IPS-20b (cell line): Measurements from ENCODE around the gene SLC9B1.
"Not testable (repeated sequence)": the region's sequence is repeated elsewhere in the genome, so short reads cannot be mapped to it uniquely, and the experiment has no call there.

Experiments used
- H3K27ac ChIP-seq: one replicate; pipeline ENCODE4 v1.5.1; 2013; ENCODE audit warnings: low read length
- H3K27me3 ChIP-seq: 2 replicates; pipeline ENCODE4 v1.6.1; 2013; ENCODE audit warnings: mild to moderate bottlenecking, low read length, inconsistent platforms; ENCODE audit not compliant: insufficient read depth
- H3K36me3 ChIP-seq: 2 replicates; pipeline ENCODE4 v1.6.1; 2013; ENCODE audit warnings: low read depth, mild to moderate bottlenecking, inconsistent platforms, low read length, moderate library complexity; ENCODE audit not compliant: insufficient read depth
- H3K4me1 ChIP-seq: 2 replicates; pipeline ENCODE4 v1.6.1; 2013; ENCODE audit warnings: mild to moderate bottlenecking, control low read depth, inconsistent platforms, low read length, moderate library complexity; ENCODE audit not compliant: insufficient read depth
- H3K4me3 ChIP-seq: 2 replicates; pipeline ENCODE4 v1.5.1; 2013; ENCODE audit warnings: mild to moderate bottlenecking, low read length, inconsistent platforms
- H3K9ac ChIP-seq: 2 replicates; pipeline ENCODE4 v1.6.1; 2013; ENCODE audit warnings: low read depth, mild to moderate bottlenecking, inconsistent platforms, low read length, moderate library complexity
- H3K9me3 ChIP-seq: 2 replicates; pipeline ENCODE4 v1.6.1; 2013; ENCODE audit warnings: mild to moderate bottlenecking, low read depth, low read length, inconsistent platforms; ENCODE audit not compliant: insufficient read depth

Gene SLC9B1

DNA sequence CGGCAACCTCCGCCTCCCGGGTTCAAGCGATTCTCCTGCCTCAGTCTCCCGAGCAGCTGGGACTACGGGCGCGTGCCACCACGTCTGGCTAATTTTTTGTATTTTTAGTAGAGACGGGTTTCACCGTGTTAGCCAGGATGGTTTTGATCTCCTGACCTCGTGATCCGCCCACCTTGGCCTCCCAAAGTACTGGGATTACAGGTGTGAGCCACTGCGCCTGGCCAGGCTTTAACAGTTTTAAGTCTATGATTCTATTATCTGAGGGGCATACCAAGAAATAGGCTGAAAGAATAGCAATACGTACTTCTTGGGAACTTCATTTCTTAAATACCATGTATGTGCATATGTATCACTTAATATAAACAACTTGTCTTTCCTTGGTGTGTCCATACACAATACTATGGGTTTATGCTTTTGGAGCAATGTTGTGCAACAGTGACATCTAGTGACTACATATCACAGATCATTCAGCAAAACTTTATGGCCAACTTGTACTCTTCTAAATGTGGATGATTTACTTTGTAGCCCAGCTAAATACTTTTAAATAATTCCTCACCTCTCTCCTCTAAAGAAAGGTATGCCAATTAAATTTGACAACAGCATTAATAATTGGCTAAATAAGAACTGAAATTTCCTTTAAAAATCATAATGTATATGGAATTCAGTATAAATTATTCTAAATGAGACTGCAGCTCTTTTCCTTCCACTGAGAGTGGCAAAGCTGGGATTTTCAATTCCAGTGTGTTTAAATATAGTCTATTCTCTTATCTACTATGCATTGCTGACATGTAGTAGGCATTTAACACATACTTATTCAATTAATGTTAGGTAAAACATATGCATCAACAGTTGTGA, 10.4 kb downstream of the SLC9B1 start:
- Histone ChIP-seq H3K9ac (no peak overlapping the region), H3K4me3 (no peak overlapping the region), H3K36me3 (no peaks in the 10 kb centered on the region), H3K9me3 (no peaks in the 10 kb centered on the region), H3K4me1 (no peaks in the 10 kb centered on the region), H3K27ac (no peak overlapping the region), H3K27me3 (no peaks in the 10 kb centered on the region)

DNA sequence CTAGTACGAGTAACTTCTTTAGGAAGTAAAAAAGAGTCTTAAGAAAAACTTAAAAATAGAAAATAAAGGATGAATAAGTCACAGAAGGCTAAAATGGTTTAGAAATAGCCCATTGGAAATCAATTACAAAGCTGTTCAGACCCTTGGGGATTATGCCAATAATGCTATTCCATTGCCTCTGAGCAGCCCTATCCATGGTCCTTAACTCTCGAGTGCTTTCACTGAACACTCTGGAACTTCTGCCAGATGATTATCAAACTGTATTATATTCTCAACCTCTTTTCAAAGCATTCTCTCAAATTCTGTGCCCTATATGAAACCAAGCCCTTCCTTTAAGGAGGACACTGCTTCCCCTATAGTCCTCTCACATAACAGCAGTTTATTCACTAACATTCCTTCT, 17.0 kb downstream of the SLC9B1 start:
- Histone ChIP-seq H3K4me1 (no peaks in the 10 kb centered on the region), H3K9ac (no peak overlapping the region), H3K27ac (no peak overlapping the region), H3K27me3 (no peaks in the 10 kb centered on the region), H3K36me3 (no peaks in the 10 kb centered on the region), H3K4me3 (no peak overlapping the region), H3K9me3 (no peaks in the 10 kb centered on the region; the same call in 1 of the 2 replicates)

DNA sequence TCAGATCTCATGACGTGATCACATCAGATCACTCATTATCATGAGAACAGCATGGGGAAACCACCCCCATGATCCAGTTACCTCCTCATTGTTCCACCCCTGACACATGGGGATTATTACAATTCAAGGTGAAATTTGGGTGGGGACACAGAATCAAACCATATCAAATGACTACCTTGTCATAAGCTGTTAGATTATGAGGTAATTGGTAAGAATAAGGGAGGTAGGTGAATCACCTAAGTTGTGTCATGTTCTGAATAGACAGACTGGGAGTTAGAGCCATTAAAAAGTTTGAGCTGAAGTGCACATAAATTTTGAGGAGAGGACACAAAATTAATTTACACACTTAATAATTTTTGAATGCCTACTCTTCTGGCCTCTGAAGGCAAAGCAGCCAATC, 24.7 kb downstream of the SLC9B1 start:
- H3K9me3 ChIP-seq, result peaks cover 14% of the 10 kb centered on the region
- H3K27ac ChIP-seq, result no peak overlapping the region
- no peak overlapping the region for H3K9ac ChIP-seq
- H3K4me1 ChIP-seq, result no peaks in the 10 kb centered on the region
- no peaks in the 10 kb centered on the region for H3K27me3 ChIP-seq
- no peaks in the 10 kb centered on the region for H3K36me3 ChIP-seq
- no peak overlapping the region for H3K4me3 ChIP-seq

DNA sequence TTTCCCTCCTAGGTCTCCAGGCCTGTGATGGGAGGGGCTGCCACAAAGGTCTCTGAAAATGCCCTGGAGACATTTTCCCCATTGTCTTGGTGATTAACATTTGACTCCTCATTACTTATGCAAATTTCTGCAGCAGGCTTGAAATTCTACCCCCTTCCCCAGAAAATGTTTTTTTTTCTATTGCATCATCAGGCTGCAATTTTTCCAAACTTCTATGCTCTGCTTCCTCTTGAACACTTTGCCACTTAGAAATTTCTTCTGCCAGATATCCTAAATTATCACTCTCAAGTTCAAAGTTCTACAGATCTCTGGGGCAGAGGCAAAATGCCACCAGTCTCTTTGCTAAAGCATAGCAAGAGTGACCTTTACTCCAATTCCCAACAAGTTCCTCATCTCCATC, 25.5 kb downstream of the SLC9B1 start:
- not testable (repeated sequence) for H3K4me1 ChIP-seq, H3K27me3 ChIP-seq, H3K4me3 ChIP-seq, H3K36me3 ChIP-seq, H3K9ac ChIP-seq, H3K27ac ChIP-seq
- peaks cover 14% of the 10 kb centered on the region for H3K9me3 ChIP-seq

DNA sequence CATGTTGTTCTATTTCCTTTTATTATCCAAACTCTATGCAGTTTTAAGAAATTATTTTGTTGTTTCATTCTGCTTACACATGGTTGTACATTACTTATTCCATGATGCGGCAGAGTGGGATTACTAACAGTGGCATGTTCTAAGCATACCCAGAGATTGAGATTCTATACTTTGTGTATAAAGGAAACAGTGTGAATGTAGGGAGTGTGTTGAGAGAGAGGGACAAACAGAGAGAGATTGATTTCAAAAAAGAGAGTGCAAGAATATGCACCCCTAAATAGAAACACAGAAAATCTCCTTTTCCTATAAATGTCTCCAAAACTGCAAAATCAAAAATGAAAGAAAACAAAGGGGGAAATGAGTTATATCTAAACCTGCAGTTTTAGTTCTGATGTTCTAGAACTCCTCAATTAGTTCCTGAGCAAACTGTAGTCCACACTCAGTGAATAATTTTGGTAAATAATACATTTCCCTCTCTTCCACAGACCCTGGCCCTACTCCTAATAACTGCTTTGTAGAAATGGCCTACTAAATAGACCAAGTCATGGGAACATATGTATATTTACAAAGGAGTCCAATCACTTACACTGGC, 31.0 kb downstream of the SLC9B1 start:
- H3K9me3 ChIP-seq, result peaks cover 11% of the 10 kb centered on the region

DNA sequence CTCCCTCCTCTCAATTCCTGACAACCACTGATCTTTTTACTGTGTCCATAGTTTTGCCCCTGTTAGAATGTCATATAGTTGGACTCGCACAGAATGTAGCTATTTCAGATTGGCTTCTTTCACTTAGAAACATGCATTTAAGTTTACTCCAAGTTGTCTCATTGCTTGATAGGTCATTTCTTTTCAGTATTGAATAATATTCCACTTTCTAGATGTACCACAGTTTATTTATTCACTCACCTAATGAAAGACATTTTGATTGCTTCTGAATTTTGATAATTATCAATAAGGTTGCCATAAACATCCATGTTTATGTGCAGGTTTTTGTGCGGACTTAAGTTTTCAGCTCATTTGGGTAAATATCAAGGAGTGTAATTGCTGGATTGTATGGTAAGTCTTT, 38.5 kb downstream of the SLC9B1 start:
- Histone ChIP-seq H3K4me1 (no peaks in the 10 kb centered on the region), H3K9me3 (no peaks in the 10 kb centered on the region), H3K27me3 (no peaks in the 10 kb centered on the region), H3K36me3 (no peaks in the 10 kb centered on the region), H3K9ac (no peak overlapping the region), H3K4me3 (no peak overlapping the region), H3K27ac (no peak overlapping the region)

More for the DNA sequence above, 31.0 kb downstream of the SLC9B1 start:
- no peaks in the 10 kb centered on the region for H3K4me1 ChIP-seq
- no peak overlapping the region for H3K4me3 ChIP-seq
- no peak overlapping the region for H3K9ac ChIP-seq
- no peak overlapping the region for H3K27ac ChIP-seq
- no peaks in the 10 kb centered on the region for H3K36me3 ChIP-seq
- no peaks in the 10 kb centered on the region for H3K27me3 ChIP-seq

DNA sequence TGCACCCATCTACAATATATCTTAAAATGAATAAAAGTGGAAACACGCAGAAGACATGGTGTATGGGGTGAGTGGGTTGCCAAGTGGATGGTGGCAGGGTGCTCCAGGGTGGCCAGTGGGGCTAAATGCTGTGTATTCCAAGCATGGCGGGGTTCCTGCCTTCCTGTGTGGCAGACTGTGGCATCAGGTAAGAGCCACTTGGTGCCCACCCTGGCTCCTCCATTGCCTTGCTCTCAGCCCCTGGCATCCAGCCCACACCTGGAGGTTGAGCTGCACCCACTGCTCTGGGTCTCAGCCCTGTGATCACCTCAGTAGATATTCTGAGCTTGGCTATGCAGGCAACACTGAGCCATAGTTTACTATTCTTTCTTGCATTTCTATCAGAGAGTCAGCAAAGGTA, 57.7 kb downstream of the SLC9B1 start:
- not testable (repeated sequence) for H3K4me1 ChIP-seq

DNA sequence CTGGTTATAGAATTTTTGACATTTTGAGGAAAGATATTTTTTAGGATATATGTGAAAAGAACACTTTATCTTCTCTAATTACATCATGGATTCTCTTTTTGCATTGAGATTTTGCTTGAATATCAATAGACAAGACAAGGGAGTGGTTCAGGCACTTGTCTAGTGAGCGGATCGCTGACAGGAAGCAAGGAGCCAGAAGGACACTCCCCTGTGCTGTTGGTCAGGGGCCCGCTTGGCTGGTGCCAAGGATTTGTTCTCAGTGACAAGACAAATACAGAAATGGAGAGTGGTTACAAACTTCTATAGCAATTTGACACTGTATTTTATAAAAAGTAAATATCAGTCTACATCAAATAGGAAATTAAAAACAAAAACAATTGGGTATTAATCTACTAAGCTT, 60.0 kb downstream of the SLC9B1 start:
- no peak overlapping the region for H3K9ac ChIP-seq
- H3K27ac ChIP-seq, result no peak overlapping the region
- no peaks in the 10 kb centered on the region for H3K9me3 ChIP-seq
- H3K27me3 ChIP-seq, result no peaks in the 10 kb centered on the region
- H3K36me3 ChIP-seq, result no peaks in the 10 kb centered on the region
- no peaks in the 10 kb centered on the region for H3K4me1 ChIP-seq
- no peak overlapping the region for H3K4me3 ChIP-seq

More for the DNA sequence above, 57.7 kb downstream of the SLC9B1 start:
- not testable (repeated sequence) for H3K9me3 ChIP-seq, H3K4me3 ChIP-seq, H3K27ac ChIP-seq, H3K36me3 ChIP-seq, H3K9ac ChIP-seq, H3K27me3 ChIP-seq

DNA sequence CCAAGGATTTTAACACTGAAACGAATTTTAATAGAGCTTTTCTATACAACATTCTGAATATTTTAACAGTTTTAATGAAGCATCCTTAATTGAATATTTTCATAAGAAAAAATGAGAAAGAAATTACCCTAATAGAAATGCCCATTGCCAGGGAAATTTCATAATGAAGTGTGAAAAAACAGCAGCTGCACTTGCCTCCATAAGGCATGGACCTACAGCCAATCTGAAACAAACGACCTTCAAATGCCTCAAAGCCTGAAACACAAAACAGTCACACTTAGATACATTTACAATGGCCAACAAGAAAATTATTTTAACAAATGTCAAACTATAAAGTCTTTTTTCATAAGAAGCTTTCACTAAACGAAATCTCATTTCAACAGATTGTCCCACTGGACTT, 74.4 kb downstream of the SLC9B1 start:
- no peaks in the 10 kb centered on the region for H3K36me3 ChIP-seq
- no peaks in the 10 kb centered on the region for H3K4me1 ChIP-seq
- no peaks in the 10 kb centered on the region for H3K9me3 ChIP-seq
- H3K27me3 ChIP-seq, result no peaks in the 10 kb centered on the region
- no peak overlapping the region for H3K27ac ChIP-seq
- H3K4me3 ChIP-seq, result no peak overlapping the region
- no peak overlapping the region for H3K9ac ChIP-seq

DNA sequence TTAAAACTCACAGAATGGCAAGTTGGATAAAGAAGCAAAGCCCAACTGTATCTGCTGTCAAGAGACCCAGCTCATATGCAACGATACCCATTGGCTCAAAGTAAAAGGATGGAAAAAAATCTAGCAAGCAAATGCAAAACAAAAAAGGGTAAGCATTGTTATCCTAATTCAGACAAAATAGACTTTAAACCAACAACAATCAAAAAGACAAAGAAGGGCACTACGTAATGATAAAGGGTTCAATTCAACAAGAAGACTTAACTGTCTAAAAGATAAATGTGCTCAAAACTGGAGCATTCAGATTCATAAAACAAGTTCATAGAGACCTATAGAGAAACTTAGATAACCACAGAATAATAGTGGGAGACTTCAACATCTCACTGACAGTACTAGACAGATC, 81.4 kb downstream of the SLC9B1 start:
- not testable (repeated sequence) for H3K4me1 ChIP-seq, H3K27me3 ChIP-seq, H3K9ac ChIP-seq

DNA sequence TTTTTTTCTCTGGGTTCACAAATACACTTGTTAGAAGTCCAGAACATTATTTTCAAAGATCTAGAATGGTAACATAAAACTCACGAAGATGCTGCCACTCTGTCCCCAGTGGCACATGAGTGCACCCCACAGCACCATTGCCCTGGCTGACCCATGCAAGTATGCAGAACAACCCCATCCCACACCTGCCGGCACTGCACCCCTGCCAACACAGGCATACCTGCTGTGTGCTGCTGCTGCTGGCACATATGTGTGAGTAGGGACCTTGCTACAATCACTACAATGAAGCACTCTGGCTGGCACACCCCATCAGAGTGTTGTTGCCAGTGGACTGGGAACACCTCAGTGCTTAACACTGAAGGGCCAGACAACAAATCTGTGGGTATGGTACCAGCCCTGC, 83.8 kb downstream of the SLC9B1 start:
- Histone ChIP-seq H3K9me3 (no peaks in the 10 kb centered on the region), H3K27ac (no peak overlapping the region), H3K27me3 (no peaks in the 10 kb centered on the region), H3K9ac (no peak overlapping the region), H3K4me1 (0 out of 2 replicates have a peak, but pooled peaks cover 3% of the 10 kb centered on the region), H3K36me3 (no peaks in the 10 kb centered on the region), H3K4me3 (no peak overlapping the region)

More for the DNA sequence above, 81.4 kb downstream of the SLC9B1 start:
- H3K36me3 ChIP-seq, H3K4me3 ChIP-seq, H3K27ac ChIP-seq, H3K9me3 ChIP-seq: not testable (repeated sequence)

DNA sequence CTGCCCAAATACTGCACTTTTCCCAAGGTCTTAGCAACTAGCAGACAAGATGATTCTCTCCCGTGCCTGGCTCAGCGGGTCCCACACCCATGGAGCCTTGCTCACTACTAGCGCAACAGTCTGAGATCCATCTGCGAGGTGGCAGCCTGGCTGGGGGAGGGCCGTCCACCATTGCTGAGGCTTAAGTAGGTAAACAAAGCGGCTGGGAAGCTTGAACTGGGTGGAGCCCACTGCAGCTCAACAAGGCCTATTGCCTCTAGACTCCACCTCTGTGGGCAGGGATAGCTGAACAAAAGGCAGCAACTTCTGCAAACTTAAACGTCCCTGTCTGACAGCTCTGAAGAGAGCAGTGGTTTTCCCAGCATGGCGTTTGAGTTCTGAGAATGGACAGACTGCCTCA, 99.8 kb downstream of the SLC9B1 start:
- not testable (repeated sequence) for H3K36me3 ChIP-seq, H3K27me3 ChIP-seq, H3K4me1 ChIP-seq, H3K9ac ChIP-seq, H3K4me3 ChIP-seq, H3K27ac ChIP-seq, H3K9me3 ChIP-seq
